Ovary (tissue), 3 donors: ENCODE results near the gene RNPC3.

Source experiments
- CTCF ChIP-seq, 3 donors: fragments of 450-650 bp in 2 of 3; fragments of 200-600 bp in 1 of 3; IDR thresholded peaks; one replicate each; pipeline versions ENCODE4 v1.5.1 to v1.8.0; 2016 to 2022; ENCODE audit warnings: antibody characterized with exemption in 3 of 3, mild to moderate bottlenecking in 1 of 3
- EP300 ChIP-seq: sonication (generic); formaldehyde crosslinking; IDR thresholded peaks from one replicate; pipeline ENCODE4 v1.6.1; 2017; ENCODE audit warnings: antibody characterized with exemption
- POLR2A ChIP-seq: fragments of 450-650 bp; IDR thresholded peaks from one replicate; pipeline ENCODE4 v1.6.1; 2017; ENCODE audit warnings: antibody characterized with exemption, mild to moderate bottlenecking, moderate library complexity
- donor health status: DM: no; HTN: no; CAD: no.

- TF ChIP-seq CTCF (IDR thresholded peaks at IDR 0.05) (no peak), EP300 (no peak), POLR2A (no peak)
Measured at GRCh38 chr1:103584537-103584936, 59.0 kb downstream of the RNPC3 start.
